Nephron progenitor cell (in vitro differentiated cells): ENCODE data around the gene BCL2L13.
"Not testable (repeated sequence)": the region's sequence is repeated elsewhere in the genome, so short reads cannot be mapped to it uniquely, and the experiment has no call there.

ENCODE experiments used
- DNase-seq: peaks from one replicate; pipeline ENCODE4 v3.0.0; 2021
- H3K27ac Mint-ChIP-seq: 2 replicates; pipeline ENCODE4 v1.8.0; 2021; ENCODE audit warnings: mild to moderate bottlenecking, moderate library complexity, mixed read lengths
- H3K27me3 Mint-ChIP-seq: 2 replicates; pipeline ENCODE4 v1.8.0; 2021; ENCODE audit warnings: mild to moderate bottlenecking, low read depth, mixed read lengths; ENCODE audit not compliant: poor library complexity
- H3K36me3 Mint-ChIP-seq: 2 replicates; pipeline ENCODE4 v1.8.0; 2021; ENCODE audit warnings: low read depth, mixed read lengths
- H3K4me1 Mint-ChIP-seq: 2 replicates; pipeline ENCODE4 v1.8.0; 2021; ENCODE audit warnings: mixed read lengths
- H3K4me3 Mint-ChIP-seq: 2 replicates; pipeline ENCODE4 v1.8.0; 2021; ENCODE audit warnings: mild to moderate bottlenecking, moderate library complexity, mixed read lengths
- H3K9me3 Mint-ChIP-seq: 2 replicates; pipeline ENCODE4 v1.8.0; 2021; ENCODE audit warnings: mild to moderate bottlenecking, moderate library complexity, mixed read lengths
- TF ChIP-seq, protein P1 (sequence below): fragments of 200-600 bp; sonication (generic); IDR thresholded peaks from 2 replicates; pipeline ENCODE4 v1.5.0; 2021; ENCODE audit warnings: antibody characterized with exemption

Gene BCL2L13

DNA sequence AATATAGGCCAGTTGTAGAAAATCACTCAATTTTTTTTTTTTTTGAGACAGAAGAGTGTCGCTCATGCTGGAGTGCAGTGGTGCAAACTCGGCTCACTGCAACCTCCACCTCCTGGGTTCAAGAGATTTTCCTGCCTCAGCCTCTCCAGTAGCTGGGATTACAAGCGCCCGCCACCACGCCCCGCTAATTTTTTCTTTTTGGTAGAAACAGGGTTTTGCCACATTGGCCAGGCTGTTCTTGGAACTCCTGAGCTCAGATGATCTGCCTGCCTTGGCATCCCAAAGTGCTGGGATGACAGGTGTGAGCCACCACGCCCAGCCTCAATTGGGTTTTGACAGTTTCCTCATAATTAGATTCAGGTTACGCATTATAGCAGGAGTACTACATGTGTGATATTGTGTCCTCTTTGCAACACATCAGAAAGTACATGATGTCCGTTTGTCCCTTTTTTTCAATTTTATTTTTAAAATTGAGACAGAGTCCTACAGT lies 7.4 kb upstream of the BCL2L13 start:
- no peak overlapping the region for H3K27ac Mint-ChIP-seq
- no peaks in the 10 kb centered on the region for H3K9me3 Mint-ChIP-seq
- H3K27me3 Mint-ChIP-seq: peaks cover 4% of the 10 kb centered on the region
- H3K36me3 Mint-ChIP-seq: no peaks in the 10 kb centered on the region
- DNase-seq: no peak
- H3K4me1 Mint-ChIP-seq: peaks cover 30% of the 10 kb centered on the region
- peak overlapping the region; percentile 57 for H3K4me3 Mint-ChIP-seq
- TF ChIP-seq, protein P1, sequence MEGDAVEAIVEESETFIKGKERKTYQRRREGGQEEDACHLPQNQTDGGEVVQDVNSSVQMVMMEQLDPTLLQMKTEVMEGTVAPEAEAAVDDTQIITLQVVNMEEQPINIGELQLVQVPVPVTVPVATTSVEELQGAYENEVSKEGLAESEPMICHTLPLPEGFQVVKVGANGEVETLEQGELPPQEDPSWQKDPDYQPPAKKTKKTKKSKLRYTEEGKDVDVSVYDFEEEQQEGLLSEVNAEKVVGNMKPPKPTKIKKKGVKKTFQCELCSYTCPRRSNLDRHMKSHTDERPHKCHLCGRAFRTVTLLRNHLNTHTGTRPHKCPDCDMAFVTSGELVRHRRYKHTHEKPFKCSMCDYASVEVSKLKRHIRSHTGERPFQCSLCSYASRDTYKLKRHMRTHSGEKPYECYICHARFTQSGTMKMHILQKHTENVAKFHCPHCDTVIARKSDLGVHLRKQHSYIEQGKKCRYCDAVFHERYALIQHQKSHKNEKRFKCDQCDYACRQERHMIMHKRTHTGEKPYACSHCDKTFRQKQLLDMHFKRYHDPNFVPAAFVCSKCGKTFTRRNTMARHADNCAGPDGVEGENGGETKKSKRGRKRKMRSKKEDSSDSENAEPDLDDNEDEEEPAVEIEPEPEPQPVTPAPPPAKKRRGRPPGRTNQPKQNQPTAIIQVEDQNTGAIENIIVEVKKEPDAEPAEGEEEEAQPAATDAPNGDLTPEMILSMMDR: no peak

DNA sequence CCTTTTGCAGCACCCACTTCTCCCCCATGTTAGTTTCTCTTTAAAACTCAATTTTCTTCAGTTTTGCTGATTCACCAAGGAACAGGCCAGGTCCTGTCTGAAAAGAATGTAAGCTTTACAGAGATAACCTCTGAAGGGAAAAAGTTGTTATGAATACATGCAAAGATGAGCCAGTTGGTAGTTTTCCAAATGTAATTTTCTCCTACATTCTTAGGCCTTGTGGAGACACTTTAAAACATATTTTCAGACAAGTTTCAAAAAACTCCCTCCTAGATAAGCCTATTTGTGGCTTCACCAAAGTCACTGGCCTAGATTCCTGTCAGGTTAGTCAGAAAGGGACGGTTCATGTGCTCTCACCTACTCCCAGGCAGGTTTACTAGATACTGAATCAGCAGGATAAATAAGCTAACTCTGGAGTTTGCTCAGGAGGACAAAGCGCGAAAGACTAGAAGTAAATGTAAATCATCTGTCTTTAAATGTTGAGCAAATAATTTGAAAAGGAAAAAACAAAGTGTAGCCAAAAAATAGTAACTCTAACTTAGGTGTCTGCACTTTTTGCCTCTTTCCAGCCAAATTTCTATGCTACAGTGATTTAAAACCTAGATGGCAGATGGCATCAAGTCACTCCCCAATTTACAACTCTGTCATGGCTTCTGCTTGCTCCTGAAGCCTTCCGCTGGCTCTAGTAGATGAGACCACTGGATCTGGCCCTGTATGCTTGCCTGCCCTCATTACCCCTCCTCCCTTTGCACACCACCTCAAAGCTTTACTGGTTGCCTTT lies 5.2 kb upstream of the BCL2L13 start:
- Mint-ChIP-seq H3K27me3 (peaks cover 4% of the 10 kb centered on the region), H3K4me3 (peak overlapping the region; percentile 33), H3K4me1 (peaks cover 34% of the 10 kb centered on the region), H3K9me3 (no peaks in the 10 kb centered on the region), H3K27ac (peak overlapping the region; percentile 98), H3K36me3 (no peaks in the 10 kb centered on the region)
- no peak for DNase-seq
- TF ChIP-seq, protein P1: no peak

DNA sequence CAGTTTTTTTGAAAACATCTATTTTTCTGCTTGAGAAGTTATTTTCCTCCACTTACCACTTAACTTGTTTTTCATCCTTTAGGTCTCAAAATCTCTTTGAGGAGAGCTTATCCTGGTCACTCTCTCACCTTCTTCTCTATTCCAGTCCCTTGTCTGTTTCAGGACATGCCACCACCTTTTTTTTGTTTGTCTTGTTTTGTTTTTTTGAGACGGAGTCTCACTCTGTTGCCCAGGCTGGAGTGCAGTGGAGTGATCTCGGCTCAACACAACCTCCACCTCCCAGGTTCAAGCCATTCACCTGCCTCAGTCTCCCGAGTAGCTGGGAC lies 4.6 kb upstream of the BCL2L13 start:
- H3K4me3 Mint-ChIP-seq: no peak overlapping the region
- peak overlapping the region; percentile 98 for H3K27ac Mint-ChIP-seq
- DNase-seq: no peak
- TF ChIP-seq, protein P1: no peak
- no peaks in the 10 kb centered on the region for H3K9me3 Mint-ChIP-seq
- no peaks in the 10 kb centered on the region for H3K36me3 Mint-ChIP-seq
- H3K27me3 Mint-ChIP-seq: peaks cover under 1% of the 10 kb centered on the region
- H3K4me1 Mint-ChIP-seq: peaks cover 30% of the 10 kb centered on the region

DNA sequence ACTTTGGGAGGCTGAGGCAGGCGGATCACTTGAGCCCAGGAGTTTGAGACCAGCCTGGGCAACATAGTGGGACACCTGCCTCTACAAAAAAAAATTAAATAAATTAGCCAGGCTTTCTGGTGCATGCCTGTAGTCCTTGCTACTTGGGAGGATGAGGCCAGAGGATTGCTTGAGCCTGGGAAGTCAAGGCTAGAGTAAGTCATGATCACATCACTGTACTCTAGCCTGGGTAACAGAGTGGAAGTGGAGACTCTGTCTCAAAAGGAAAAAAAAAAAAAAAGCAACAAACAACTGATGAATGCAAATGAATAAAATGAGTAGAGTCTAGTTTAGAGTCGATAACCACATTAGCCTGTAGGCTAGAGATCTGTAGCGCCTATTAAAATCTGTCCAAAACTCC lies 3.9 kb upstream of the BCL2L13 start:
- Mint-ChIP-seq H3K4me3 (no peak overlapping the region), H3K4me1 (peaks cover 32% of the 10 kb centered on the region), H3K36me3 (no peaks in the 10 kb centered on the region), H3K27me3 (no peaks in the 10 kb centered on the region), H3K27ac (no peak overlapping the region), H3K9me3 (no peaks in the 10 kb centered on the region)
- DNase-seq: no peak
- TF ChIP-seq, protein P1: no peak

DNA sequence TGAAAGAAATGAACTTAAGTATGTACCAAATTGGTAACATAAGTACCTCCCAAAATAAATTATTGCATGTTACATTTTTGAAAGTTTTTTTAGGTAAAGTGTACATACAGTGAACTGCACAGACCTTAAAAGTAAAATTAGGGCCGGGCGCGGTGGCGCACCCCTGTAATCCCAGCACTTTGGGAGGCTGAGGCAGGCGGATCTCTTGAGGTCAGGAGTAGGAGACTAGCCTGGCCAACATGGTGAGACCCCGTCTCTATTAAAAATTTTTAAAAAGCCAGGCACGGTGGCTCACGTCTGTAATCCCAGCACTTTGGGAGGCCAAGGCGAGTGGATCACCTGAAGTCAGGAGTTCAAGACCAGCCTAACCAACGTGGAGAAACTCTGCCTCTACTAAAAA lies 1.7 kb upstream of the BCL2L13 start:
- not testable (repeated sequence) for H3K4me3 Mint-ChIP-seq, H3K9me3 Mint-ChIP-seq, H3K27me3 Mint-ChIP-seq, H3K36me3 Mint-ChIP-seq, H3K27ac Mint-ChIP-seq, DNase-seq
- H3K4me1 Mint-ChIP-seq: peaks cover 34% of the 10 kb centered on the region

DNA sequence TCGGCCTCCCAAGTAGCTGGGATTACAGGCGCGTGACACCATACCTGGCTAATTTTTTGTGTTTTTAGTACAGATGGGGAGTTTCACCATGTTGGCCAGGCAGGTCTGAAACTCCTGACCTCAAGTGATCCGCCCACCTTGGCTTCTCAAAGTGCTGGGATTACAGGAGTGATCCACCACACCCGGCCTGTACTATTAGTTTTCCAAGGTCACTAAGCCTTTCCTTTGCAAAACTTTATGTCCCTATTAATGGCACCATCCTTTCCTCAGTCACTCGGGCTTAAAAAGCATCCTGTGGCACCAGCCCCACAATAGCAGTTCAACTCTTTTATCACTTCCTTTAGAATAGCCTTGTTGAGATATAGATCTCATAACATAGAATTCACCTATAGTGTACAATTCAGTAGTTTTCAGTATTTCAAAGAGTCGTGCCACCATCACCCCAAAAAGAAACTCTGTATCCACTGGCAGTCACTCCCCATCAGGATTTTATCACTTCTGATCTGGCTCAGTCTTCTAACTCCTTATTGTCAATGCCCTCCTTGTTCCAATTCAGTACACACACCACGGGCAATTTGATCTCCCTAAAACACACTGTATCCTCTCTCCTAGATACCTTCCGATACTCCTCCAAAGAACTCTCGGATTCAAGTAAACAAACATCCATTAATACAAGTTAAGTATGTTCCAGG lies 921 bp upstream of the BCL2L13 start:
- no peak for DNase-seq
- Mint-ChIP-seq H3K27me3 (no peaks in the 10 kb centered on the region), H3K9me3 (peaks cover 15% of the 10 kb centered on the region), H3K36me3 (peaks cover 18% of the 10 kb centered on the region), H3K27ac (peak overlapping the region; percentile 99), H3K4me1 (peaks cover 34% of the 10 kb centered on the region), H3K4me3 (peak overlapping the region; percentile 95)
- TF ChIP-seq, protein P1: no peak
